Umbilical cord (tissue), 2 donors: ENCODE measurements around the gene DIAPH1. TPM values are rescaled to one million over a fixed set of nuclear protein-coding genes. Genes with fewer than 3 reads are reported as not detected.
A peak's percentile ranks its signal among the peaks of the same experiment; 100 is the strongest.

Source experiments
- DNase-seq: peaks from one replicate; pipeline ENCODE4 v3.0.0-alpha.2; 2015; ENCODE audit warnings: low spot score
- total RNA-seq: library from RNA; depleted of rRNA; stranded (reverse); fragments of >200 nt; gene quantifications from one replicate; pipeline ENCODE4 v1.2.3, GENCODE V29; 2014; ENCODE audit warnings: low replicate concordance; ENCODE audit not compliant: insufficient read depth

Gene DIAPH1
- total RNA-seq, 1 donor from 2014 or later: 16.9 TPM

GRCh38 chr5:141519605-141520565 lies 98.9 kb downstream of the DIAPH1 start:
- no peak for DNase-seq

GRCh38 chr5:141518618-141519015 lies 100.2 kb downstream of the DIAPH1 start:
- no peak for DNase-seq

GRCh38 chr5:141517880-141518617 lies 100.8 kb downstream of the DIAPH1 start:
- peak; percentile 83 for DNase-seq

- DNase-seq: no peak
Measured at GRCh38 chr5:141517312-141517711, 101.5 kb downstream of the DIAPH1 start.

GRCh38 chr5:141516672-141517025 lies 102.2 kb downstream of the DIAPH1 start:
- DNase-seq: no peak

GRCh38 chr5:141515946-141516671 lies 102.7 kb downstream of the DIAPH1 start:
- DNase-seq: no peak

- no peak for DNase-seq
Measured at GRCh38 chr5:141515141-141515540, 103.7 kb downstream of the DIAPH1 start.

- no peak for DNase-seq
Measured at GRCh38 chr5:141514330-141515133, 104.3 kb downstream of the DIAPH1 start.

GRCh38 chr5:141513627-141514329 lies 105.0 kb downstream of the DIAPH1 start:
- DNase-seq: peak; percentile 96

GRCh38 chr5:141512911-141513626 lies 105.7 kb downstream of the DIAPH1 start:
- DNase-seq: peak; percentile 76

- DNase-seq: peak; percentile 79
Measured at GRCh38 chr5:141512390-141512910, 106.3 kb downstream of the DIAPH1 start.

- DNase-seq: no peak
Measured at GRCh38 chr5:141511771-141512325, 107.0 kb downstream of the DIAPH1 start.

- no peak for DNase-seq
Measured at GRCh38 chr5:141510850-141511601, 107.8 kb downstream of the DIAPH1 start.

GRCh38 chr5:141510160-141510559 lies 108.6 kb downstream of the DIAPH1 start:
- DNase-seq: no peak

GRCh38 chr5:141508798-141509611 lies 109.8 kb downstream of the DIAPH1 start:
- peak; percentile 97 for DNase-seq

- no peak for DNase-seq
Measured at GRCh38 chr5:141508440-141508797, 110.4 kb downstream of the DIAPH1 start.

GRCh38 chr5:141507387-141508091 lies 111.3 kb downstream of the DIAPH1 start:
- peak; percentile 83 for DNase-seq
